Bronchial epithelial cell (primary cell): ENCODE measurements around the gene SPATS2L. TPM values are rescaled to one million over a fixed set of nuclear protein-coding genes. Genes with fewer than 3 reads are reported as not detected.

ENCODE experiments used
- DNase-seq: peaks from one replicate; pipeline ENCODE4 v3.0.0-alpha.2; 2010; ENCODE audit warnings: low read depth
- FAIRE-seq: peaks from 2 replicates; lab custom pipeline; 2011; peaks lifted over from hg19 to GRCh38; lab: Jason Lieb, UNC
- H3K27me3 ChIP-seq: 2 replicates; pipeline ENCODE4 v1.5.1; 2011; ENCODE audit warnings: low read length; ENCODE audit not compliant: control insufficient read depth, insufficient read depth
- H3K36me3 ChIP-seq: 2 replicates; pipeline ENCODE4 v1.5.1; 2011; ENCODE audit warnings: low read length; ENCODE audit not compliant: control insufficient read depth, insufficient read depth
- H3K4me3 ChIP-seq: 2 replicates; pipeline ENCODE4 v1.5.1; 2011; ENCODE audit warnings: mild to moderate bottlenecking, low read depth, low read length, control low read depth
- total RNA-seq: library from RNA; depleted of rRNA; stranded (reverse); fragments of >200 nt; gene quantifications from 2 replicates; pipeline ENCODE4 v1.2.1, GENCODE V29; 2014
- TF ChIP-seq, protein P1 (sequence below): IDR thresholded peaks from 2 replicates; pipeline ENCODE4 v1.5.1; 2011; ENCODE audit warnings: mild to moderate bottlenecking, moderate library complexity, low read length, control low read depth, inconsistent platforms; ENCODE audit not compliant: insufficient read depth, severe bottlenecking

SPATS2L gene
- total RNA-seq, 1 donor from 2014 or later: 37.6 TPM

DNA sequence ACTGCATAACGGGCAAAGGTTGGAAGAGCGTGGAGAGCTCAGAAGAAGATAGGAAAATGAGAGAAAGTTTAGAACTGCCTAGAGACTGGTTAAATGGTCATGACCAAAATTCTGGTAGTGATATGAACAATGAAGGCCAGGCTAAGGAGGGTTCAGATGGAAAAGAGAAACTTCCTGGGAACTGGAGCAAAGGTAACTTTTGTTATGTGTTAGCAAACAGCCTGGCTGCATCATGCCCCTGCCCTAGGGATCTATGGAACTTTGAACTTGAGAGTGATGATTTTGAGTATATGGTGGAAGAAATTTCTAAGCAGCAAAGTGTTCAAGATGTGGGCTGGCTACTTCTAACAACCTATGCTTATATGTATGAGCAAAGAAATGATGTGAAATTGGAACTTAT lies 44.4 kb upstream of the SPATS2L start:
- Histone ChIP-seq H3K4me3 (no peak overlapping the region), H3K36me3 (no peaks in the 10 kb centered on the region), H3K27me3 (no peaks in the 10 kb centered on the region)
- no peak for DNase-seq
- TF ChIP-seq, protein P1, sequence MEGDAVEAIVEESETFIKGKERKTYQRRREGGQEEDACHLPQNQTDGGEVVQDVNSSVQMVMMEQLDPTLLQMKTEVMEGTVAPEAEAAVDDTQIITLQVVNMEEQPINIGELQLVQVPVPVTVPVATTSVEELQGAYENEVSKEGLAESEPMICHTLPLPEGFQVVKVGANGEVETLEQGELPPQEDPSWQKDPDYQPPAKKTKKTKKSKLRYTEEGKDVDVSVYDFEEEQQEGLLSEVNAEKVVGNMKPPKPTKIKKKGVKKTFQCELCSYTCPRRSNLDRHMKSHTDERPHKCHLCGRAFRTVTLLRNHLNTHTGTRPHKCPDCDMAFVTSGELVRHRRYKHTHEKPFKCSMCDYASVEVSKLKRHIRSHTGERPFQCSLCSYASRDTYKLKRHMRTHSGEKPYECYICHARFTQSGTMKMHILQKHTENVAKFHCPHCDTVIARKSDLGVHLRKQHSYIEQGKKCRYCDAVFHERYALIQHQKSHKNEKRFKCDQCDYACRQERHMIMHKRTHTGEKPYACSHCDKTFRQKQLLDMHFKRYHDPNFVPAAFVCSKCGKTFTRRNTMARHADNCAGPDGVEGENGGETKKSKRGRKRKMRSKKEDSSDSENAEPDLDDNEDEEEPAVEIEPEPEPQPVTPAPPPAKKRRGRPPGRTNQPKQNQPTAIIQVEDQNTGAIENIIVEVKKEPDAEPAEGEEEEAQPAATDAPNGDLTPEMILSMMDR: no peak
- no peak for FAIRE-seq

DNA sequence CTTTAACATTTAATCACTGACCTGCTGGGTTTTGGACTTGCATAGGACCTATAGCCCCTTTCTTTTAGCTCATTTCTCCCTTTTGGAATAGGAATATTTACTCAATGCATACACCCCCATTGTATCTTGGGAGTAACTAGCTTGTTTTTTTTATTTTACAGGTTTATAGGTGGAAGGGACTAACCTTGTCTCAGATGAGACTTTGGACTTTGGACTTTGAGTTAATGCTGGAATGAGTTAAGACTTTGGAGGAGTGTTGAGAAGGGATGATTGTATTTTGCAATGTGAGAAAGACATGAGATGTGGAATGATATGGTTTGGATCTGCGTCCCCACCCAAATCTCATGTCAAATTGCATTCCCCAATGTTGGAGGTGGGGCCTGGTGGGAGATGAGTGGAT lies 43.2 kb upstream of the SPATS2L start:
- Histone ChIP-seq H3K36me3 (no peaks in the 10 kb centered on the region), H3K4me3 (no peak overlapping the region), H3K27me3 (no peaks in the 10 kb centered on the region)
- no peak for FAIRE-seq
- TF ChIP-seq, protein P1: no peak
- DNase-seq: no peak

DNA sequence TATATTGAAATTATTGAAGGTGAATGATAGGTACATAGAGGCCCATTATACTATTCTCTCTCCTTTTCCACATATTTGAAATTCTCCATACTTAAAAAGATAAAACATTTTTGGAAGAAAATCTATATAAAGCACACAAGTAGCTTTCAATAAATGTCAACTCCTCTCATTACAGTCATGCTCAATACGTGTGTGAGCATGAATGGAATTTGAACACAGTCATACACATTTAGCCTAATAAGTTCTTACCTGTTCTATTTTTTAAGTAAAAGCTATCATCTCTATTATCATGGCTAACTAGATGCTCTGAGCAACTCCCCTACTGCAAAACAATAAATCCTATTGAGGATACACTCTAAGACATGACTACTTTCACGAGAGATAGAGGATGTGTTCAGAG lies 41.9 kb upstream of the SPATS2L start:
- peak; percentile 88 for DNase-seq
- TF ChIP-seq, protein P1: no peak
- Histone ChIP-seq H3K27me3 (no peaks in the 10 kb centered on the region), H3K4me3 (no peak overlapping the region), H3K36me3 (no peaks in the 10 kb centered on the region)
- FAIRE-seq: no peak

DNA sequence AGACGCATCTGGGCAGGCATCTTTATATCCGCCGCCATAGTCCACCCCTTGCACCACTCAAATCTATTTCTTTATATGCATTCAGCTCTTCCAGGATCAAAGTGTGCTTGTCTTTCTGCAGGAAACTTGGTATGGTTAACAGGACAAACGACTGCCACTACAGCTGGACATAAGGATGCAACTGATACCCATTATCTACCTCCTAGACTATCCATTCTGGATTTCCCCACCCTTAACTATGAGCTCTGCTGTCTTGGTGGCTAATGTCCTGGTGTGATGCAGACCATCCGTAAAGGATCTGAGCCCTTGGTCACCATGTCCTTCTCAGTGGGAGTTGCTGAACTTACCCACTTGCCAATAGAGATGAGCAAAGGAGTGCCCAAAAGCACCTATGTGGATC lies 40.1 kb upstream of the SPATS2L start:
- TF ChIP-seq, protein P1: no peak
- no peaks in the 10 kb centered on the region for H3K27me3 ChIP-seq
- no peak for FAIRE-seq
- no peaks in the 10 kb centered on the region for H3K36me3 ChIP-seq
- no peak for DNase-seq
- H3K4me3 ChIP-seq: no peak overlapping the region

DNA sequence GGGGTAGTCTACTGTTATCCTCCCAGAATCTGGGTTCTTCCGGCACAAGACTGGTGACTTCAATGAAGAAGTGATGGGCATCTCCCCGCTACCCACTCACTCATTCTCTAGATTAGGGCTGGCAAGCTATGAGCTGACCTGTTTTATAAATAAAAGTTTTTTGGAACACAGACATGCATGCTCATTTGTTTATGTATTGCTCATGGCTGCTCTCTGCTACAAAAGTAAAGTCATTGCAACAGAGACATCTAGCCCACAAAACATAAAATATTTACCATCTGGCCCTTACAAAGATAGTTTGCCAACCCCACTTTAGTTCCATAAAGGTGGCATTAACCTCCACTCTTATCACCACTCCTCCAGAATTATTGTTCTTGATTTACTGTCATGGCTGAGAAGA lies 39.1 kb upstream of the SPATS2L start:
- no peaks in the 10 kb centered on the region for H3K36me3 ChIP-seq
- FAIRE-seq (no peak), DNase-seq (no peak)
- no peaks in the 10 kb centered on the region for H3K27me3 ChIP-seq
- TF ChIP-seq, protein P1: no peak
- H3K4me3 ChIP-seq: no peak overlapping the region

DNA sequence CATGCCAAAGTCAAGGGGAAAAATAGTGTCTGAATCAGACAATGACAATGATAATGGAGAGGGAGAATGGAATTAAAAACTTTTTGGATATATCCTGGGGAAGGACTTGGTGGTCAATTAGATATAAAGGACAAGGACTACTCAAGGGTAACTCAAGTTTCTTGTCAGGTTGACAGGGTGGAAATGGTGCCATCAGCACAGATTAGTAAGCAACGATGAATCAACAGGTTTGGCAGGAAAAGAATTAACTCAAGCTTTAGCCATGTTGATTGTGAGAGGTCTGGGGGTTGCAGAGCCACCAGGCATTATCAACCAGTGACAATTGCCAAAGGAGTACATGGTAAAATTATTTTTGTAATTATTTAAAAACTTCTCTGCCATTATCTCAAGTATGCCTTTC lies 35.8 kb upstream of the SPATS2L start:
- Histone ChIP-seq H3K27me3 (no peaks in the 10 kb centered on the region), H3K4me3 (no peak overlapping the region), H3K36me3 (no peaks in the 10 kb centered on the region)
- TF ChIP-seq, protein P1: no peak
- peak; percentile 74 for DNase-seq
- no peak for FAIRE-seq
